ENCODE data around the gene PMEL.

GRCh38 chr12:55963760-55964159, 2.1 kb downstream of the PMEL start:
- TF ChIP-seq NFATC4 (CRISPR knock-in tag; IDR thresholded peaks at IDR 0.05) (no peak), CTCF (IDR thresholded peaks at IDR 0.05) (no peak), IRF2 (CRISPR knock-in tag; IDR thresholded peaks at IDR 0.05; ENCODE audit: borderline replicate concordance, low read depth) (no peak), MAX (CRISPR knock-in tag; IDR thresholded peaks at IDR 0.05) (no peak), ZNF263 (CRISPR knock-in tag; IDR thresholded peaks at IDR 0.05; ENCODE audit: low read depth) (no peak), STAT6 (CRISPR knock-in tag; conservative IDR thresholded peaks at IDR 0.05; ENCODE audit: low read depth) (no peak)

Measured in WTC11 (cell line).